Testis (tissue), 2 donors: Measurements from ENCODE around the gene CDC25A.

Source experiments
- CTCF ChIP-seq, 3 experiments: fragments of 450-650 bp in 2 of 3; fragments of 200-600 bp in 1 of 3; sonication (generic) in 1 of 3; IDR thresholded peaks; one replicate each; pipeline ENCODE4 v1.5.1; 2016 to 2019; ENCODE audit warnings: antibody characterized with exemption in 3 of 3, mild to moderate bottlenecking in 2 of 3, moderate library complexity in 1 of 3
- POLR2A ChIP-seq: fragments of 450-650 bp; IDR thresholded peaks from one replicate; pipeline ENCODE4 v1.6.1; 2017; ENCODE audit warnings: antibody characterized with exemption, mild to moderate bottlenecking, moderate library complexity

GRCh38 chr3:48190911-48191310 is 2.7 kb upstream of the CDC25A start:
- TF ChIP-seq POLR2A (no peak), CTCF (IDR thresholded peaks at IDR 0.05) (no peak)
